H1 (cell line): Measurements from ENCODE around the gene TIAM2. TPM values are rescaled to one million over a fixed set of nuclear protein-coding genes. Genes with fewer than 3 reads are reported as not detected.

ENCODE experiments used
- ASH2L ChIP-seq: fragments of 200-600, 300-600 bp; sonication (generic); IDR thresholded peaks from one replicate; pipeline ENCODE4 v1.7.1; 2017; ENCODE audit warnings: low read length
- SIX5 ChIP-seq: IDR thresholded peaks from 2 replicates; pipeline ENCODE4 v1.6.1; 2011; ENCODE audit warnings: mild to moderate bottlenecking, low read depth, low read length
- polyA plus RNA-seq, 7 experiments: library from polyadenylated mRNA; depleted of rRNA in 3 of 7; stranded (reverse) in 5 of 7; unstranded in 2 of 7; fragments of >200 nt in 5 of 7; fragments of 200-250 nt in 2 of 7; gene quantifications; 1 replicate in 5 of 7; 2 replicates in 1 of 7; 4 replicates in 1 of 7; pipeline versions ENCODE4 v1.2.1 to v1.2.3, GENCODE V29; 2011 to 2013; ENCODE audit warnings: missing spikeins in 2 of 7, mixed read lengths in 2 of 7
- total RNA-seq: library from RNA; stranded (reverse); fragmentation: NEBNext Ultra II Directional; extraction: Animal tissue kit (Norgen Biotek cat#: 25700); gene quantifications from 2 replicates; pipeline ENCODE4 v1.2.1, GENCODE V29; 2021
- TF ChIP-seq, protein P1 (sequence below): IDR thresholded peaks from 2 replicates; pipeline ENCODE4 v1.6.1; 2011; ENCODE audit warnings: low read depth, mild to moderate bottlenecking, low read length; ENCODE audit not compliant: insufficient read depth

The TIAM2 gene
- total and polyA plus RNA-seq, 2 of the 8 experiments (the other 6 are each of a cell fraction or from before 2014, with no cell fraction given): 7.4 to 23.9 TPM

GRCh38 chr6:155278319-155279049 is 283.4 kb downstream of the TIAM2 start (continued):
- TF ChIP-seq SIX5 (no peak), ASH2L (no peak)
- TF ChIP-seq, protein P1, sequence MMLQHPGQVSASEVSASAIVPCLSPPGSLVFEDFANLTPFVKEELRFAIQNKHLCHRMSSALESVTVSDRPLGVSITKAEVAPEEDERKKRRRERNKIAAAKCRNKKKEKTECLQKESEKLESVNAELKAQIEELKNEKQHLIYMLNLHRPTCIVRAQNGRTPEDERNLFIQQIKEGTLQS: no peak
- TF ChIP-seq, all 59 proteins: peak for 0
